Adrenal gland (tissue), 5 donors: Measurements from ENCODE around the gene RAD54L.

Experiments used
- POLR2A ChIP-seq, 2 donors: fragments of 450-650 bp; IDR thresholded peaks; one replicate each; pipeline ENCODE4 v1.6.1; 2017; ENCODE audit warnings: antibody characterized with exemption in 2 of 2, mild to moderate bottlenecking in 2 of 2, moderate library complexity in 1 of 2
- TF ChIP-seq, protein P1 (sequence below), 6 experiments: fragments of 450-650 bp in 4 of 6; fragments of 200-600 bp in 2 of 6; sonication (generic) in 1 of 6; IDR thresholded peaks; 1 replicate in 5 of 6; 2 replicates in 1 of 6; pipeline versions ENCODE4 v1.5.1 to v1.8.0; 2016 to 2021; ENCODE audit warnings: antibody characterized with exemption in 6 of 6, mild to moderate bottlenecking in 2 of 6, moderate library complexity in 1 of 6
- donor health status: DM: no; HTN: no; CAD: no.

DNA sequence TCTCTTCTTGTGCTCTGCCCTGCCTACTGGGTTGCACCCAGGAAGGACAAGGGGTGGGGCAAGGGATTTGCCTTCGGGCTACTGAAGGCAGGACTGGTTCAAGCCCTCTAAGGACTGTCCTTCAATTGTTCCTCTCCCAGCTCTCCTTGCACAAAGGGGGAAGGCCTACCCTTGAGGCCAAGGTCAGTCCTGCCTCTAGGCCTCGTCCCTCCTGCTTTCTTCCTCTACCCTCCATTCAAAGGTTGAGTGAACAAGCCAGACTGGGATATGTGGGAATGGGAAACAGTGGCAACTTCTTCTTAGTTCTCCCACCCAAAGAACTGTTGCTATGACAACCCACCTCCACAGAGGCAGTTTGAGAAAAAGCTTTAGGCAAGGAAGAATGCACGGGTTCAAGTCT, 41.8 kb upstream of the RAD54L start:
- TF ChIP-seq, protein P1, sequence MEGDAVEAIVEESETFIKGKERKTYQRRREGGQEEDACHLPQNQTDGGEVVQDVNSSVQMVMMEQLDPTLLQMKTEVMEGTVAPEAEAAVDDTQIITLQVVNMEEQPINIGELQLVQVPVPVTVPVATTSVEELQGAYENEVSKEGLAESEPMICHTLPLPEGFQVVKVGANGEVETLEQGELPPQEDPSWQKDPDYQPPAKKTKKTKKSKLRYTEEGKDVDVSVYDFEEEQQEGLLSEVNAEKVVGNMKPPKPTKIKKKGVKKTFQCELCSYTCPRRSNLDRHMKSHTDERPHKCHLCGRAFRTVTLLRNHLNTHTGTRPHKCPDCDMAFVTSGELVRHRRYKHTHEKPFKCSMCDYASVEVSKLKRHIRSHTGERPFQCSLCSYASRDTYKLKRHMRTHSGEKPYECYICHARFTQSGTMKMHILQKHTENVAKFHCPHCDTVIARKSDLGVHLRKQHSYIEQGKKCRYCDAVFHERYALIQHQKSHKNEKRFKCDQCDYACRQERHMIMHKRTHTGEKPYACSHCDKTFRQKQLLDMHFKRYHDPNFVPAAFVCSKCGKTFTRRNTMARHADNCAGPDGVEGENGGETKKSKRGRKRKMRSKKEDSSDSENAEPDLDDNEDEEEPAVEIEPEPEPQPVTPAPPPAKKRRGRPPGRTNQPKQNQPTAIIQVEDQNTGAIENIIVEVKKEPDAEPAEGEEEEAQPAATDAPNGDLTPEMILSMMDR (IDR thresholded peaks at IDR 0.05): no peak
- no peak for TF ChIP-seq POLR2A (IDR thresholded peaks at IDR 0.05)
